ENCODE measurements around the gene TEKT1.

The TEKT1 gene

DNA sequence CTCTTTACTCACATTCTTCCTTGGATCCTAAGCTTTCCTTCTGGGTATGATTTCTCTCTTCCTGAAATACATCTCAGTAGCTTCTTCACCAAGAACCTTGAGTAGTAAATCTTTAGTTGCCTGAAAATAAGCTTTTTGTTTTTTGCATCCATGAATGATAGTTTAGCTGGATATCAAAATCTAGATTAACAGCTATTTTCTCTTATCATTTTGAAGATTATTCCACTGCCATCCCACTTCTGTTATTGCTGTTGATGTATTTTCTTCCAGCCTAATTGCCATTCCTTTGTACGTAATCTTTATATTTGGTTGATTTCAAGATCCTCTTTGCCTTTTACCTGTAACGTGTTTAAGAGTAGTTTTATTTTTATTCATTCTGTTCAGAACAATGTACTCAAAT lies 63.1 kb downstream of the TEKT1 start:
- no peak for TF ChIP-seq POLR2A (IDR thresholded peaks at IDR 0.05; ENCODE audit: low read depth, low read length)
- no peak for TF ChIP-seq TAF1 (IDR thresholded peaks at IDR 0.05; ENCODE audit: low read depth, low read length)
- no peak for TF ChIP-seq POLR2AphosphoS5 (IDR thresholded peaks at IDR 0.05; ENCODE audit: low read depth, low read length)
- no peak for TF ChIP-seq POU2F2 (IDR thresholded peaks at IDR 0.05; ENCODE audit: low read depth, low read length)
- no peak for TF ChIP-seq SPI1 (IDR thresholded peaks at IDR 0.05; ENCODE audit: low read depth, low read length)
- FAIRE-seq (no peak), DNase-seq (ENCODE audit: insufficient read length, low spot score) (no peak)

DNA sequence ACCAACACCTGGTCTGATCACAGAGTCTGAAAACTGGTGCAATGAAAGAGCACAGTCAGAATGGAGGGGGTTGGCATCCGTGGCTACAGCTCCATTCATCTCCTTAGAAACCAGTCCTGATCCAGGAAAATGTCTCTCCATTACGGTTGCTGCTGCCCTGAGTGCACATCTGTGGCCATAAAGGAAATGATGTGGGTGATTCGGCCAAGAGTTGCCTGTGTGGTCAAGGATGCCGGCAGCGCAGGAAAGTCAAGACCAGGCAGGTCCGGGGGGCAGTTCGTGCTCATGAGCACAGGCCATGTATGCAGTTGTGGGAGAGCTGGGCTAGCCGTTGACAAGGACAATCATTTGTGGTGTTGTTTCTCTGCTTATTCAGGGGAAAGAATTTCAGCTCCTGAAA lies 69.8 kb downstream of the TEKT1 start:
- no peak for DNase-seq (ENCODE audit: insufficient read length, low spot score)
- no peak for FAIRE-seq
- TF ChIP-seq SPI1 (IDR thresholded peaks at IDR 0.05; ENCODE audit: low read depth, low read length) (no peak), TAF1 (IDR thresholded peaks at IDR 0.05; ENCODE audit: low read depth, low read length) (no peak), POLR2A (IDR thresholded peaks at IDR 0.05; ENCODE audit: low read depth, low read length) (no peak), POLR2AphosphoS5 (IDR thresholded peaks at IDR 0.05; ENCODE audit: low read depth, low read length) (no peak), PAX5 (IDR thresholded peaks at IDR 0.05; ENCODE audit: insufficient read depth, low read length, severe bottlenecking) (no peak), POU2F2 (IDR thresholded peaks at IDR 0.05; ENCODE audit: low read depth, low read length) (no peak)

DNA sequence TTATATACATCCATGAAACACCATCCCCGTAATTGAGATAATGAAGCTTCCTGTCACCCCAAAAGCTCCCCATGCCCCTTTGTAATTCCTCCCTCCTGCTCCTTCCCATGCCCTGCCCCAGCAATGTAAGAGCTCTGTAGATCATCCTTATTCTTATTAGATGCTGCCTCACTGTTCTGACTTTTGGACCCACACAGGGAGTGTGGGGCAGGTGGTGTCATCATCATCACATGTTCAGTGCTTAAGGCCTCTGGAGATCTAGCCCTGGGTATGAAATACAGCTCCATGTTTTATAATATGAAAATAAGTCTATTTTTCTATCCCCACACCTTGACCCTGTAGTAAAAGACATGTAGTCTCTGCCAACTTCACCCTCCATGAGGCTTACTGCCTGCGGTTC lies 73.8 kb downstream of the TEKT1 start:
- TF ChIP-seq SPI1 (IDR thresholded peaks at IDR 0.05; ENCODE audit: low read depth, low read length): no peak
- no peak for TF ChIP-seq POU2F2 (IDR thresholded peaks at IDR 0.05; ENCODE audit: low read depth, low read length)
- no peak for TF ChIP-seq POLR2AphosphoS5 (IDR thresholded peaks at IDR 0.05; ENCODE audit: low read depth, low read length)
- TF ChIP-seq PAX5 (IDR thresholded peaks at IDR 0.05; ENCODE audit: insufficient read depth, low read length, severe bottlenecking): no peak
- TF ChIP-seq POLR2A (IDR thresholded peaks at IDR 0.05; ENCODE audit: low read depth, low read length): no peak
- no peak for TF ChIP-seq TAF1 (IDR thresholded peaks at IDR 0.05; ENCODE audit: low read depth, low read length)
- FAIRE-seq (peak; percentile 16), DNase-seq (ENCODE audit: insufficient read length, low spot score) (no peak)

DNA sequence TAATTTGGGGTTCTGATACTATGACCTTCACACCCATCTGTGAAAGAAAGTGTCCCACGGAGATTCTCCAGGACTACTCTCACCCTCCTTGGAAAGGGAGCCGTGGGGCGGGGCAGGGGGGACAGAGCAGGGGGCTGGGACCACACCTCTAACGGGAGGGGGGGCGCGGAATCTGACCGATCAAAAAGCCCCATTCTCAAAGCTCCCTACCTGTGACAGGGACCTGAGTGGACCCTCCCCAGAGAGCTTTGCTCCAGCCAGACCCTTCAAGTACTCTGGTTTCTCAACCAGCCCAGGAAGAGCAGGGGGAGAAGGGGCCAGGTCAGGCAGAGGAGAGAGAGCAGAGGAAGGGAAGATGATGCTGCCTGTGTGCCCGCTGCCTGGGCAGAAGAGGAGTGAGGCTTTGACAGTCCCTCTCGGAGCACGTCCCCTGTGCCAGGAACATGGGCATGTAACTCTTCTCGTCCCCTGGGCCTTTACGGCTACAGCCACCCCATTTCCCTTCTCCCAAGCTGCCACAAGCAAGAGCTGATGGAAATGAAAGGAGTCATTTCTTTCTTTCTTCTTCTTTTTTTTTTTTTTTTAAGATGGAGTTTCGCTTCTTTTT lies 75.0 kb downstream of the TEKT1 start:
- FAIRE-seq (peak; percentile 48), DNase-seq (ENCODE audit: insufficient read length, low spot score) (no peak)
- TF ChIP-seq POLR2AphosphoS5 (IDR thresholded peaks at IDR 0.05; ENCODE audit: low read depth, low read length) (peak; percentile 39; the same call in 1 of the 2 replicates), POLR2A (IDR thresholded peaks at IDR 0.05; ENCODE audit: low read depth, low read length) (no peak)

DNA sequence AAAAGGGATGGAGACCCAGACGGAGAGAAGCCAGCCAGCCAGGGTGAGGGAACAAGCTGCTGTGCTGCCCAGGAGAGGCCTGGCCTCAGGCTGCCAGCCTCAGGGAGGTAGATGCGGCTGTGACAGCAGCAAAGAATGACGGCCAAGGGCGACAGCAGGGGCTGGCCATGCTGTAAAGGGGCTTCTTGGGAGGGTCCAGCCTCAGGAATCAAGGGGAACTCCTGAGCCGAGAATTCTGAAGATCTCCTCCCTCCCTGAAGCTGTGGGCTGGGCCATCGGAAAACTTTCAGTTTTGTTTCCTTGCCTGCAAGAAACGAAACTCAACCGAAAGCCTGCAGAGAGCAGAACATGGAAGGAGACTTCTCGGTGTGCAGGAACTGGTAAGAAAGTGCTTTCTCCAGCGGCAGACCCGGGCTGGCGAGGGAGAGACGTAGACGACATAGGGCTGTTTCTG lies 75.8 kb downstream of the TEKT1 start, which contains the start of gene XAF1:
TSS of gene XAF1 (plus strand) at position 316 of the 454 bp plus-strand sequence. CDS start at position 349, 33 bp downstream.
- FAIRE-seq (peak; percentile 85), DNase-seq (ENCODE audit: insufficient read length, low spot score) (no peak)
- TF ChIP-seq POLR2AphosphoS5 (IDR thresholded peaks at IDR 0.05; ENCODE audit: low read depth, low read length) (0 out of 2 replicates have a peak, but pooled peaks have one; percentile 18), TAF1 (IDR thresholded peaks at IDR 0.05; ENCODE audit: low read depth, low read length) (peak; percentile 52; the same call in 1 of the 2 replicates), POU2F2 (IDR thresholded peaks at IDR 0.05; ENCODE audit: low read depth, low read length) (no peak), POLR2A (IDR thresholded peaks at IDR 0.05; ENCODE audit: low read depth, low read length) (peak; percentile 74), SPI1 (IDR thresholded peaks at IDR 0.05; ENCODE audit: low read depth, low read length) (no peak), PAX5 (IDR thresholded peaks at IDR 0.05; ENCODE audit: insufficient read depth, low read length, severe bottlenecking) (no peak)

DNA sequence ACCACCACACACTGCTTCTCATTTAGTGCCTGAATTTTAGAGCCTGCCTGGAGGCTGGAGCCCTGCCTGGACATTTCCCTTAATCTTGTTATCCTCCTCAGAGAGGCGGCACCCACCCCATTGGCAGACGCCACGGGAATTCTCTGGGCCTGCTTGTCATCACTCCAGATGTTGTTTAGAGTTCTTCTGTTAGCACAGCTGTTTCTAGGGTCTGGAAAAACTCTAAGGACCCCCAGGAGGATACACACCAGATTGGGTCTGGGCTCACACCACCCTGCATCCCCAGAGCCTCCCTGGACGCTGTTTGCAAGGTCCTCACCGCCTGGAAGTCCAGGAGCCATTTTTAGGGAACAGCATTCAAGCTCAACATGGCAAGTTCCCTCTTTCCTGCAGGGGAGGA lies 76.2 kb downstream of the TEKT1 start:
- TF ChIP-seq POU2F2 (IDR thresholded peaks at IDR 0.05; ENCODE audit: low read depth, low read length) (no peak), TAF1 (IDR thresholded peaks at IDR 0.05; ENCODE audit: low read depth, low read length) (no peak)
- FAIRE-seq: peak; percentile 28
- no peak for DNase-seq (ENCODE audit: insufficient read length, low spot score)

DNA sequence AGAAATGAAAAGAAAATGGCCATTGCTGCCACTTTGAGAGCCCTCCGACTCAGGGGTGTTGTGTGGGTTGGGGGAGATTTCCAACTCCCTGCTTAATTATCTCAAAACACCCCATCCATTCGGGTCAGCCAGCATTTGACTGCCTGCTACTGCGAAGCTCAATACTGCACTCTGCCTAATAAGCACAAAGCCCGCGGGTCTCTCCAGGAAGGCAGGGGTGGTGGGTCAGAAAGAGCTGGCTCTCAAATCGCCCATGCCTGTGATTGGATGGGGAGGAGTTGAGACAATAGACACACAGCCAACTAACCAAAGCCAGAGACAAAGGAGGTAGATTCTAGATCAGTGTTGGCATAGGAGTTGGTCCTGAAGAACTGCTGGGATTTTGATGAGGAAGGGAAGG lies 78.0 kb downstream of the TEKT1 start:
- TF ChIP-seq POLR2AphosphoS5 (IDR thresholded peaks at IDR 0.05; ENCODE audit: low read depth, low read length) (no peak), SPI1 (IDR thresholded peaks at IDR 0.05; ENCODE audit: low read depth, low read length) (no peak), POU2F2 (IDR thresholded peaks at IDR 0.05; ENCODE audit: low read depth, low read length) (no peak), PAX5 (IDR thresholded peaks at IDR 0.05; ENCODE audit: insufficient read depth, low read length, severe bottlenecking) (no peak), TAF1 (IDR thresholded peaks at IDR 0.05; ENCODE audit: low read depth, low read length) (no peak), POLR2A (IDR thresholded peaks at IDR 0.05; ENCODE audit: low read depth, low read length) (no peak)
- FAIRE-seq (peak; percentile 38), DNase-seq (ENCODE audit: insufficient read length, low spot score) (no peak)

DNA sequence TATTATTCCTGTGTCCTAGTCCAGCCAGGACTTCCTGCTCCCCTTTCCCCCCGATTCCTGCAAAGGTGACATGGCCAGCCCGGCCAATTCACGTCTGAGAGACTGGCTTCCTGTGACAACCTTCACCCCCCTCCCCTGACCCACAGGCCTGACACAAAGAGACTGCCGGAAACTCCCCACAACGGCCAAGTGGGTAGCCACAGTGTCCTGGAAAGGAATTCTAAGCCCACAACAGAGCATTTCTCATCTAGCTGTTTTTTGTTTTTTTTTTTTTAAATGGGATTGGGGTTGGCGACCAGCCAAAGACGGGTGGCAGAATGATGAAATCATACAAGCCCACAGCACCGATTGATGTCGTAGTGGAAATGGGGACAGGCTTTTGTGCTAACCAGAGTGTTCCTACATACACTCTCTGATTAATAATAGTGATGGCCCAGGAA lies 78.5 kb downstream of the TEKT1 start:
- FAIRE-seq (no peak), DNase-seq (ENCODE audit: insufficient read length, low spot score) (peak; percentile 24)
- no peak for TF ChIP-seq POLR2AphosphoS5 (IDR thresholded peaks at IDR 0.05; ENCODE audit: low read depth, low read length)
- TF ChIP-seq POLR2A (IDR thresholded peaks at IDR 0.05; ENCODE audit: low read depth, low read length): 0 out of 2 replicates have a peak, but pooled peaks have one; percentile 22
- no peak for TF ChIP-seq PAX5 (IDR thresholded peaks at IDR 0.05; ENCODE audit: insufficient read depth, low read length, severe bottlenecking)
- TF ChIP-seq SPI1 (IDR thresholded peaks at IDR 0.05; ENCODE audit: low read depth, low read length): no peak

DNA sequence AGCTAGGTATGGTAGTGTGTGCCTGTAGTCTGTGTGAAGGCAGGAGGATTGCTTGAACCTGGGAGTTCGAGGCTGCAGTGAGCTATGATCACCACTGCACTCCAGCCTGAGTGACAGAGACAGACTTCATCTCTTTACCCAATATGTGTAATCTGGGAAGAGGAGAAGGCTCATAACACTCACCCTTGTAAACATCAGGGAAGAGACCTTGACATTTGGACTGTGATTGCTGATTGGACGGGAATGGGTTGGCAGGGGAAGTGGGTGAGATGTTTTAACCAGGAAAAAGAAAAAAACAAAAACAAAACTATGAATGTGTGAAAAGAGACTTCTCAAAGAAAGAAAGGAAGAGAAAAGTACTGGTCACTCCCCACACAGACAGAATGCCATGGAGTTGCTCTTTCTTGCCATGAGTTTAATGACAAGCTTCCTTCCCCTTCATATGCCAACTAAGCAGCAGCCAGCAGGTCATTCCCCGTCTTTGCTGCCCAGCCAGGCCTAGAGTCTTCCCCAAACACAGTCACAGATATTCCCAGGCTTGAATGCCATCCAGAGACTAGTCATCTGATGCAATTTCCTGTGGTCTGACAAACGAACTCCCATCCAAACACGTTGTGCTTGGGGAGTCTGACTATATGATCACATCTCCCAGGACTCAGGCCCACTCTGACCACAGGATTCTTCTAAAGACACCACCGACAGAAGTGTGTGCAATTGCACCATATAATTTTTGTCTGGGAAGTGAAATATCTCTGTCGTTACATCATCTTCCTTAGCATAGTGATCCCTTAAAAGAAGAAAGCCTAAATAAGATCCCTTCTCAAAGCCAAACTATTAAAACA lies 79.2 kb downstream of the TEKT1 start:
- TF ChIP-seq POLR2AphosphoS5 (IDR thresholded peaks at IDR 0.05; ENCODE audit: low read depth, low read length) (no peak), SPI1 (IDR thresholded peaks at IDR 0.05; ENCODE audit: low read depth, low read length) (no peak), POU2F2 (IDR thresholded peaks at IDR 0.05; ENCODE audit: low read depth, low read length) (no peak), TAF1 (IDR thresholded peaks at IDR 0.05; ENCODE audit: low read depth, low read length) (no peak), POLR2A (IDR thresholded peaks at IDR 0.05; ENCODE audit: low read depth, low read length) (no peak), PAX5 (IDR thresholded peaks at IDR 0.05; ENCODE audit: insufficient read depth, low read length, severe bottlenecking) (no peak)
- DNase-seq (ENCODE audit: insufficient read length, low spot score) (no peak), FAIRE-seq (peak; percentile 75)

Measured in GM12891 (cell line).